OCI-LY1 (cell line): ENCODE data around the gene VWC2L.

ENCODE experiments used
- CTCF ChIP-seq: fragments of 200-600 bp; sonication (generic), shearing (Covaris generic); IDR thresholded peaks from 2 replicates; pipeline ENCODE4 v1.5.1; 2017; ENCODE audit warnings: mild to moderate bottlenecking, antibody characterized with exemption, low read length, moderate library complexity, mixed read lengths
- EZH2 ChIP-seq: fragments of 200-600 bp; sonication (generic), shearing (Covaris generic); IDR thresholded peaks from 2 replicates; pipeline ENCODE4 v1.8.0; 2017; ENCODE audit warnings: borderline replicate concordance, mixed run types, mild to moderate bottlenecking, antibody characterized with exemption, low read length, moderate library complexity, mixed read lengths

DNA sequence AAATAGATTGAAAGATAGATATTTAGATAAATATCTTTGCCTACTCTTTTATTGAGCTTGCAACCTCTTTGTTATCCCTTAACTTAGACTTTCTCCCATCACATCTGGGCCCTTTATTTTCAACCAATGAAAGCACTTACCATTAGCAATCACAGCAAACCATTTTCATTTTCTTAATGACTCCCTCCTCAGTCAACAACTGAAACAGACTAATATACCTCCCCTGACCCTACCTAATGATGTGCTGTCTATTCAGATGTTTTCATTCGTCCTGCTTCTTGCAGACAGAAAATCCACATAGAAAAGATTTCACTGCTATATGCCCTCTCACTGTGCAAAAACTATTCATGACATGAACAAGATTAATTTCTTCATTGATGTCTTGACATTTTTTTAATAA, 154.4 kb downstream of the VWC2L start:
- TF ChIP-seq CTCF (no peak), EZH2 (no peak)
